Spinal cord (tissue), 10 donors: Measurements from ENCODE around the gene ST7. TPM values are rescaled to one million over a fixed set of nuclear protein-coding genes. Genes with fewer than 3 reads are reported as not detected.
A peak's percentile ranks its signal among the peaks of the same experiment; 100 is the strongest.
"Not testable (repeated sequence)": the region's sequence is repeated elsewhere in the genome, so short reads cannot be mapped to it uniquely, and the experiment has no call there.

ENCODE experiments used
- DNase-seq, 6 donors: peaks; one replicate each; pipeline versions ENCODE4 v3.0.0 to v3.0.0-alpha.2; 2013 to 2015; ENCODE audit warnings: low spot score in 6 of 6, low read depth in 4 of 6
- H3K27ac ChIP-seq: one replicate; pipeline ENCODE4 v1.5.1; 2013; ENCODE audit warnings: low read depth, low read length, control low read depth
- H3K27me3 ChIP-seq: one replicate; pipeline ENCODE4 v1.6.1; 2013; ENCODE audit warnings: low read length; ENCODE audit not compliant: control insufficient read depth, insufficient read depth
- H3K36me3 ChIP-seq: one replicate; pipeline ENCODE4 v1.6.1; 2013; ENCODE audit warnings: low read length; ENCODE audit not compliant: control insufficient read depth, insufficient read depth
- H3K4me1 ChIP-seq: one replicate; pipeline ENCODE4 v1.6.1; 2013; ENCODE audit warnings: low read length; ENCODE audit not compliant: control insufficient read depth, insufficient read depth
- H3K4me3 ChIP-seq: one replicate; pipeline ENCODE4 v1.5.1; 2013; ENCODE audit warnings: low read depth, low read length, control low read depth
- H3K9me3 ChIP-seq: one replicate; pipeline ENCODE4 v1.6.1; 2013; ENCODE audit warnings: low read length; ENCODE audit not compliant: control insufficient read depth, insufficient read depth
- WGBS: methylation state at CpG from one replicate; pipeline ENCODE4 v1.1.5; 2013; ENCODE audit warnings: missing lambda C conversion rate; ENCODE audit not compliant: insufficient coverage; 5-methylcytosine and 5-hydroxymethylcytosine counted together
- polyA plus RNA-seq, 2 donors: library from polyadenylated mRNA; unstranded; fragments of 120-200 nt; gene quantifications; one replicate each; pipeline ENCODE4 v1.2.1, GENCODE V29; 2013; ENCODE audit not compliant: insufficient read length in 2 of 2
- total RNA-seq, 2 donors: library from RNA; depleted of rRNA in 1 of 2; stranded (reverse); fragments of 120-200 nt in 1 of 2; fragments of >200 nt in 1 of 2; gene quantifications; one replicate each; pipeline versions ENCODE4 v1.2.3 to v1.2.4, GENCODE V29; 2013 to 2014
- donor health status: healthy.

Gene ST7
- total and polyA plus RNA-seq, 4 donors, result 27.0 to 35.7 (median 31.8) TPM

GRCh38 chr7:117111535-117111934 lies 158.2 kb downstream of the ST7 start:
- Histone ChIP-seq H3K36me3 (no peaks in the 10 kb centered on the region), H3K27ac (no peak overlapping the region), H3K4me3 (no peak overlapping the region), H3K9me3 (peaks cover 4% of the 10 kb centered on the region), H3K27me3 (no peaks in the 10 kb centered on the region), H3K4me1 (no peaks in the 10 kb centered on the region)
- DNase-seq, result no peak
- WGBS, result no CpG with 5 or more reads among the region's 1 CpG

GRCh38 chr7:117112640-117113039 lies 159.3 kb downstream of the ST7 start:
- no peaks in the 10 kb centered on the region for H3K4me1 ChIP-seq
- H3K27ac ChIP-seq, result no peak overlapping the region
- no peak overlapping the region for H3K4me3 ChIP-seq
- H3K27me3 ChIP-seq, result no peaks in the 10 kb centered on the region
- H3K36me3 ChIP-seq, result no peaks in the 10 kb centered on the region
- peak in 1 of 6 donors; percentile 43 for DNase-seq
- 52% methylated on average over 4 of the region's 4 CpGs for WGBS
- H3K9me3 ChIP-seq, result peaks cover 4% of the 10 kb centered on the region

GRCh38 chr7:117113871-117114270 lies 160.6 kb downstream of the ST7 start:
- Histone ChIP-seq H3K9me3 (peaks cover 4% of the 10 kb centered on the region), H3K36me3 (no peaks in the 10 kb centered on the region), H3K4me3 (no peak overlapping the region), H3K27me3 (no peaks in the 10 kb centered on the region), H3K4me1 (no peaks in the 10 kb centered on the region), H3K27ac (no peak overlapping the region)
- DNase-seq, result peak in 1 of 6 donors; percentile 62
- 100% methylated on average over 2 of the region's 4 CpGs for WGBS

- no peaks in the 10 kb centered on the region for H3K9me3 ChIP-seq
- no peak overlapping the region for H3K27ac ChIP-seq
- no peak overlapping the region for H3K4me3 ChIP-seq
- no peaks in the 10 kb centered on the region for H3K4me1 ChIP-seq
- H3K36me3 ChIP-seq, result no peaks in the 10 kb centered on the region
- H3K27me3 ChIP-seq, result no peaks in the 10 kb centered on the region
- DNase-seq, result peak in 1 of 6 donors; percentile 49
- no CpG with 5 or more reads among the region's 1 CpG for WGBS
Measured at GRCh38 chr7:117114272-117114671, 161.0 kb downstream of the ST7 start.

GRCh38 chr7:117116211-117116610 lies 162.9 kb downstream of the ST7 start:
- peaks cover 4% of the 10 kb centered on the region for H3K36me3 ChIP-seq
- no CpG with 5 or more reads among the region's 2 CpGs for WGBS
- no peaks in the 10 kb centered on the region for H3K27me3 ChIP-seq
- DNase-seq, result peak in 1 of 6 donors; percentile 72
- H3K4me1 ChIP-seq, result no peaks in the 10 kb centered on the region
- no peaks in the 10 kb centered on the region for H3K9me3 ChIP-seq
- no peak overlapping the region for H3K27ac ChIP-seq
- H3K4me3 ChIP-seq, result no peak overlapping the region

- Histone ChIP-seq H3K27me3 (no peaks in the 10 kb centered on the region), H3K4me3 (no peak overlapping the region), H3K4me1 (no peaks in the 10 kb centered on the region), H3K36me3 (peaks cover 4% of the 10 kb centered on the region), H3K9me3 (no peaks in the 10 kb centered on the region), H3K27ac (no peak overlapping the region)
- WGBS, result 90% methylated on average over 2 of the region's 2 CpGs
- DNase-seq, result no peak
Measured at GRCh38 chr7:117117172-117117571, 163.9 kb downstream of the ST7 start.

GRCh38 chr7:117118579-117119180 lies 165.4 kb downstream of the ST7 start:
- Histone ChIP-seq H3K27me3 (no peaks in the 10 kb centered on the region), H3K36me3 (peaks cover 4% of the 10 kb centered on the region), H3K4me1 (no peaks in the 10 kb centered on the region), H3K27ac (no peak overlapping the region), H3K9me3 (no peaks in the 10 kb centered on the region), H3K4me3 (no peak overlapping the region)
- WGBS, result 100% methylated on average over 1 of the region's 4 CpGs
- DNase-seq, result peak in 1 of 6 donors; percentile 61

GRCh38 chr7:117119192-117119924 lies 166.1 kb downstream of the ST7 start:
- Histone ChIP-seq H3K27ac (no peak overlapping the region), H3K9me3 (no peaks in the 10 kb centered on the region), H3K27me3 (no peaks in the 10 kb centered on the region), H3K4me3 (no peak overlapping the region), H3K4me1 (no peaks in the 10 kb centered on the region), H3K36me3 (peaks cover 4% of the 10 kb centered on the region)
- no CpG with 5 or more reads among the region's 7 CpGs for WGBS
- DNase-seq, result peak; percentile 26 to 89 (median 64)

- H3K27me3 ChIP-seq, H3K4me1 ChIP-seq, H3K9me3 ChIP-seq, H3K36me3 ChIP-seq, H3K27ac ChIP-seq, H3K4me3 ChIP-seq, DNase-seq: not testable (repeated sequence)
- WGBS, result 100% methylated on average over 1 of the region's 1 CpG
Measured at GRCh38 chr7:117120321-117120720, 167.0 kb downstream of the ST7 start.

GRCh38 chr7:117122036-117122435 lies 168.7 kb downstream of the ST7 start:
- not testable (repeated sequence) for H3K36me3 ChIP-seq, H3K4me3 ChIP-seq, H3K27me3 ChIP-seq, H3K4me1 ChIP-seq, H3K27ac ChIP-seq, H3K9me3 ChIP-seq
- peak in 1 of 6 donors; percentile 45 for DNase-seq
- WGBS, result 80% methylated on average over 1 of the region's 1 CpG
